SK-N-MC (cell line): ENCODE data around the gene TMSB4Y.

Source experiments
- EZH2 ChIP-seq: fragments of 200-600 bp; sonication (generic); IDR thresholded peaks from one replicate; pipeline ENCODE4 v1.6.1; 2017; ENCODE audit warnings: antibody characterized with exemption
- POLR2AphosphoS5 ChIP-seq: IDR thresholded peaks from 2 replicates; pipeline ENCODE4 v1.6.1; 2012; ENCODE audit warnings: mild to moderate bottlenecking, low read depth, low read length, borderline replicate concordance

DNA sequence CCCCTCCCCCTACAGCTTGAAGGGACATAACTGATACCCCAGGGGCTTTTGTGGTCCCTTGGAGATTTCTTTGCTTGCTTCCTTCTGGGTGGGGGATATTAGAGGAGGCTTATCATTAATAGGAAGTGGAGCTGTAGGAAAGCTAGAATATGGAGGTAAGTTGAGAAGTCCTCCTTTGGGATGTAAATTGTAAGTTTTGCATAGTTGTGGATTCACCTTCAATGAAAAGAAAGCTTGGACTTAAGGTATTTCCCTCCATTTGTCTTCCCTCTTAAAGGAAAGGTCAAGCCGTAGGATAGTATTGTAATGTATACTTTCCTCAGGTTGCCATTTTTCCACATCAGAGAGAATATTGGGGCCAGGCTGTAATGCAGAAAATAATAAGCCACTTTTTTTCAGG lies 39.5 kb upstream of the TMSB4Y start:
- TF ChIP-seq EZH2 (no peak), POLR2AphosphoS5 (no peak)
